OCI-M2 (cell line): ENCODE results near the gene PHACTR1.
"Not testable (repeated sequence)": the region's sequence is repeated elsewhere in the genome, so short reads cannot be mapped to it uniquely, and the experiment has no call there.

ENCODE experiments used
- DNase-seq: peaks from one replicate; lab custom pipeline; 2025; ENCODE audit not compliant: unreplicated experiment; lab: John Stamatoyannopoulos, UW

PHACTR1 gene

GRCh38 chr6:13140980-13141379 lies 424.4 kb downstream of the PHACTR1 start:
- DNase-seq, result no peak

DNA sequence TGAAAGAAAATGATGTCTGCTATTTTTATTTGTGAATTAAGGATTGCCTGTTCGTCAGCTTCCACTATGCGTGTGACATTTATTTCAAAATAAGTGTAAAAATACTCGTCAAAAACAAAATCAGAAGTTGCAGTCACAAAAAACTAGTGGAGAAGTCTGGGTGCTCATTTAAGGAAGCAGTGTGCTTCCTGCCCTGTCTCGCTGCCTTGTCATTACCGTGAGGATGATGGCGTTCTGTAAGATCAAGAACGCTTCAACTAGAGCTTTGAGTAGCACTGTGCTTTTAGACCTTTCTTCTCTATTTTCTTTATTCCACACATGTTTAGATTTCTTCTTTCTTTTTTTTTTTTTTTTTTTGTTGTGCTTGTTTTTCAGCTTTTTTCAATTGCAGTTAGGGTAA lies 424.8 kb downstream of the PHACTR1 start:
- DNase-seq, result no peak

- no peak for DNase-seq
These were observed 426.0 kb downstream of the PHACTR1 start for GRCh38 chr6:13142611-13143010.

GRCh38 chr6:13146442-13146841 lies 429.9 kb downstream of the PHACTR1 start:
- no peak for DNase-seq

- no peak for DNase-seq
These were observed 430.8 kb downstream of the PHACTR1 start for GRCh38 chr6:13147376-13147775.

- DNase-seq, result no peak
These were observed 431.2 kb downstream of the PHACTR1 start for GRCh38 chr6:13147782-13148181.

DNA sequence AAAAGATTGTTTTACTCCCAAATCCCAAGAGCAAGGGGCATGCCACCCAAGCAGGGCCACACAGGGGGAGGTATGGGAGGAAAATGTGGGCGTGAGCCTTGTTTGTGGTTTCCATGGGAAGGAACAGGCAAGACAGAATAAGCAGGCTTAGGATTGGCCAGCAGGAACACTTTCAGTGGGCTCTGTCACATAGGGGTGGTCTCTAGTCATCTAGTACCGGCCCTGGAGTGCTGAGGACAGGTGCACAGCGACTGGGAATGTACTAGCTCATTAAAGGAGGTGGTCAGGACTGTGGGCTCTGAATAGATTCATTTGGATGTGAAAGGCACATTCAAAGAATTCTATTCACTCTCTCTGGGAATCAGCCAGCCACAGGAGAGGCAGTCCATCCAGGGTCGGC lies 436.2 kb downstream of the PHACTR1 start:
- no peak for DNase-seq

GRCh38 chr6:13156381-13156780 lies 439.8 kb downstream of the PHACTR1 start:
- DNase-seq, result no peak

- no peak for DNase-seq
These were observed 440.7 kb downstream of the PHACTR1 start for GRCh38 chr6:13157293-13157692.

- DNase-seq, result no peak
These were observed 442.7 kb downstream of the PHACTR1 start for GRCh38 chr6:13159300-13159699.

GRCh38 chr6:13159822-13160221 lies 443.3 kb downstream of the PHACTR1 start:
- DNase-seq, result not testable (repeated sequence)

- DNase-seq, result no peak
These were observed 446.8 kb downstream of the PHACTR1 start for GRCh38 chr6:13163161-13163944.

- no peak for DNase-seq
These were observed 447.7 kb downstream of the PHACTR1 start for GRCh38 chr6:13164291-13164690.

GRCh38 chr6:13165502-13166172 lies 449.1 kb downstream of the PHACTR1 start:
- no peak for DNase-seq

DNA sequence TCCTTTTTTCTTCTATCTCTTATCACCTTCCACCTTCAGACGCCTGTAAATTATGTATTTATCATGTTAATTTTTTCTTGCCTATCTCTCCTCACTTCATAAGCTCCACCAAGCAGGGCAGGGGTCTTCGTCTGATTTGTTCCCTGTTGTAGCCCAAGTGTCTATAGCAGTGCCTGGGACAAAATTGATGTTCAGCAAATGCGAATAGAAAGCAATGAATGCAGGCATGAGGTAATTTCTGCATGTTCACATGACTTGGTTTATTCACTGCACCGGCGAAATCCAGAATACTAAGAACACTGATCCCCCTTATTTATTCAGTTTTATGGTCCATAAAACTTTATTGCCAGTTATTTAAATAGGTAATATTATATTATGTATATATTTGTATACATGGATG lies 449.7 kb downstream of the PHACTR1 start:
- DNase-seq, result no peak

DNA sequence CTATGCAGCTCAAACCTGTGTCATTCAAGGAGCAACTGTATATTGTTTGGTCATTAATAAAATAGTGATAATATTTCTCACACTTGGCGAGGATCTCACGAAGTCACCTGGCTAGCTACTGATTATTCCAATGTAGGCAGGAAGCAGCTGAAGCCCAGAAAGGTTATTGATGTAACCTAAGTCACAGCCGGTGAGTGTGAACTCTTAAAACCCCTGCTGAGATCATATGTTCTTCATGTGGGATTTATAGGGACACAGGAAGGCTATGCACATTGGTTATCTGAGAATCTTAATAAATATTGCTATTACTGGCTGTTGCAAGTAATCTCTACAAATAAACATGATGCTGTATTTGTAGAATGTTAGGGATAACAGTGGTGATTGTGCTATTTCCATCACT lies 450.3 kb downstream of the PHACTR1 start:
- DNase-seq, result no peak

- no peak for DNase-seq
These were observed 455.7 kb downstream of the PHACTR1 start for GRCh38 chr6:13172291-13172690.

DNA sequence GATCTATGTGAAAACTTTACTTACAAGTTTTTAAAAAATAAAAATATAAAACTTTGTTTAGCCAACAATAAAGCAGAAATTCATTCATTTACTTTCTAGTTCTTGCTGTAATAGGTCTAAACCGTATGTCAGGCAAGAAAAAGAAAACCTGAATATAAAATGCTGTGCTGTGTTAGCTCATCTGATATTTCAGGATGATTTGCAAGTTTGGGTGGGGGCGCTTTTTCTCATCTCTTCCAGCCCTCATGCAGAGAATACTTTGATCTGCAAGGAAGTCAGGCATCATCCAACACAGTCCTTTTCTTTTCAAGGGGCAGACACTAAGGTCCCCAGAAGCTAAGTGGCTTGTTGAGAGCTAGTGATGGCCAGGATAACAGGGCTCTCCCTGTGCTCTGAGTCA lies 458.5 kb downstream of the PHACTR1 start:
- DNase-seq, result no peak

DNA sequence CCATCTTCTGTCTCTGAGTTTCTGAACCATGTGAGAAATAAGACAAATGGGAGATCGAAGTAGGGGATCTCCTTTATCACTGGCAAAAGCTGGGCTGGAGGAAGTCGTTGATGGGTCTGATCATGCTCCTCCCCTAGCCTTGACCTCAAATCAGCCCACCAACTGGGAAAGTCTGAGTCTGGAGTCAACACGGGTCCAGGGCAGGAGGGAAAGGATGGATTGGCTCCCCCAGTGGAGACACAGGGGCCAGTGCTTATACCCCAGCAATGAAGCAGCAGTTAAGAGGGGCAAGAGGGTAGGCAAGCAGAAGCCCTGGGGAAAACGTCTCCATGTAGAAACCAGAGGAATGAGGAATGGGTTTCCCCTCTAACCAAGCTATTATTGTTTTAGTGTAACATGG lies 459.2 kb downstream of the PHACTR1 start:
- DNase-seq, result no peak

DNA sequence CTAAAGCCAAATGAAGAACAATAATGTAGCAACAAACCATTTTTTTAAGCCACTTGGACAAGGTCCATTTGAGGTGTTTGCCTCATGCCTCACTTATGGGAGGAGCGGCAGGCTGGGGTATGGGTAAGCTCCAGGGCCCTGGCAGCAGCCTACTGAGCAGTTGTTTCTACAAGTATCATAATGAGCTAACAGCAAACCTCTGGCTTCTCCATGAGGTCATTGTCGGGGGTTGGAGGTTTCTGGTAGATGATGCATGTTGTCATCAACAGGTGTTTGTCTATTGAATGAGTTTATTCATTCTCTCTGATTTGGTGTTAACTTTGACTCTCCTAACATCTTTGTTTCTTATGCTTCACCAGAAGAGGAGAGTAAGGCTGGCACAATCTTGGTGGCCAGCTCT lies 461.1 kb downstream of the PHACTR1 start:
- no peak for DNase-seq

DNA sequence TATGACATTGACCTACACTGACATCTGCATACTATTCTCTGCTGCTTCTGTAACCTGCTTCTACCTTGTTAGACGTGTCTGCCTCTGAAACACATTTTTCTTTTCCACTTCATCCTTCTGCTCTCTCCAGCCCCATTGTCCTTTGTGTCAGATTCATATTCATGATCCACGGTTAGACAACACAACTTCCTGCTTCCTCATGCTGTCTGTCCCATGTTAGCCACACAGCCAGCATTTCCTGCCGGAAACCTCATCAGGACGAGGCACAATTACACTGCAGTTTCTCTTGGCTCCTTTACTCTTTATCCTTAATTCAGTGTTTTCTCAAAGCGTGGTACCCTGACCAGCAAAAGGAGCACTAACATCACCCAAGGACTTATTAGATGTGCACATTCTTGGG lies 461.5 kb downstream of the PHACTR1 start:
- DNase-seq, result no peak

DNA sequence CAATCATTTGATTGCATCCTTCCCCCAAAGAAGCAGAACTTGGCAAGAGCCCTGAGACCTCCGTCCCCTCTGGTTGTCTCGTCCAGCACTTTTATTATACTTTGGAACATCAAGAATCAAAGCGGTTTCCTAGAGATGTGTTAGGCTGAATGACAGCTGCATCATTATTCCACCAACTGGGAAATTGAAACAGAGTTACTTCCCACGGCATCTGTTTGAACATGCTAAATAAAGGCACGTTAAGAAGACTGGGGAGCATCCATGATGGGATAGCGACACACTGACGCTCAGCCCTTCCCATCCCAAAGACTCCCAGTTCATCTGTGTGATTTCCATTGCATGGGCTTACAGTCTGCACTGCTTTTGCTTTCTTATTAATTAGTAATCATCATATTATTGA lies 464.0 kb downstream of the PHACTR1 start:
- DNase-seq, result no peak

GRCh38 chr6:13181393-13181792 lies 464.8 kb downstream of the PHACTR1 start:
- DNase-seq, result no peak
